Stomach (tissue), 4 donors: ENCODE results near the gene LRRC74A.

Experiments
- CTCF ChIP-seq, 7 experiments: fragments of 450-650 bp in 4 of 7; fragments of 200-600 bp in 3 of 7; sonication (generic) in 3 of 7; IDR thresholded peaks; one replicate each; pipeline ENCODE4 v1.5.1; 2016 to 2019; ENCODE audit warnings: antibody characterized with exemption in 7 of 7, control low read depth in 2 of 7, mild to moderate bottlenecking in 1 of 7
- POLR2AphosphoS5 ChIP-seq, 3 donors: sonication (generic); formaldehyde crosslinking; IDR thresholded peaks; one replicate each; pipeline ENCODE4 v1.6.1; 2016; ENCODE audit warnings: antibody characterized with exemption in 3 of 3

- no peak for TF ChIP-seq CTCF (IDR thresholded peaks at IDR 0.05)
- no peak for TF ChIP-seq POLR2AphosphoS5 (IDR thresholded peaks at IDR 0.05)
These were observed 49.6 kb upstream of the LRRC74A start for GRCh38 chr14:76776428-76777251.
